ENCODE data around the gene MFSD6L.

The MFSD6L gene

GRCh38 chr17:8762012-8762411 lies 37.2 kb downstream of the MFSD6L start:
- Histone ChIP-seq H3K27ac (ENCODE audit: low read depth, low read length) (no peak overlapping the region), H3K9me3 (ENCODE audit: insufficient read depth, low read length) (no peaks in the 10 kb centered on the region), H3K9me2 (replicated peaks; ENCODE audit: insufficient read depth, low read length) (no peaks in the 10 kb centered on the region), H3K4me3 (ENCODE audit: insufficient read depth, low read length, poor library complexity, severe bottlenecking) (no peak overlapping the region), H2AFZ (ENCODE audit: low read depth, low read length, severe bottlenecking) (no peak overlapping the region), H3K4me2 (ENCODE audit: low read depth, low read length, poor library complexity, severe bottlenecking) (no peak overlapping the region), H3F3A (ENCODE audit: insufficient read depth) (no peaks in the 10 kb centered on the region), H3K36me3 (ENCODE audit: low read length) (no peaks in the 10 kb centered on the region), H3K27me3 (ENCODE audit: low read length) (no peaks in the 10 kb centered on the region), H3K79me2 (ENCODE audit: insufficient read depth, low read length) (no peaks in the 10 kb centered on the region), H3K9ac (ENCODE audit: low read length) (no peak overlapping the region), H4K20me1 (ENCODE audit: low read depth, low read length) (no peaks in the 10 kb centered on the region)
- TF ChIP-seq CTCF (IDR thresholded peaks at IDR 0.05; ENCODE audit: insufficient read depth, low read length, poor library complexity, severe bottlenecking) (no peak), EZH2phosphoT487 (conservative IDR thresholded peaks at IDR 0.05; ENCODE audit: low read length) (no peak)

- Histone ChIP-seq H3K36me3 (ENCODE audit: low read length) (no peaks in the 10 kb centered on the region), H3K9me3 (ENCODE audit: insufficient read depth, low read length) (no peaks in the 10 kb centered on the region), H3K9ac (ENCODE audit: low read length) (no peak within 1 kb of the TSS), H3K27me3 (ENCODE audit: low read length) (no peaks in the 10 kb centered on the region), H3K9me2 (replicated peaks; ENCODE audit: insufficient read depth, low read length) (no peaks in the 10 kb centered on the region), H2AFZ (ENCODE audit: low read depth, low read length, severe bottlenecking) (no peak within 1 kb of the TSS), H3K27ac (ENCODE audit: low read depth, low read length) (no peak within 1 kb of the TSS), H3K4me3 (ENCODE audit: insufficient read depth, low read length, poor library complexity, severe bottlenecking) (no peak within 1 kb of the TSS), H3F3A (ENCODE audit: insufficient read depth) (no peaks in the 10 kb centered on the region), H3K4me2 (ENCODE audit: low read depth, low read length, poor library complexity, severe bottlenecking) (no peak within 1 kb of the TSS), H3K79me2 (ENCODE audit: insufficient read depth, low read length) (no peaks in the 10 kb centered on the region), H4K20me1 (ENCODE audit: low read depth, low read length) (no peaks in the 10 kb centered on the region)
- TF ChIP-seq EZH2phosphoT487 (conservative IDR thresholded peaks at IDR 0.05; ENCODE audit: low read length) (no peak), CTCF (IDR thresholded peaks at IDR 0.05; ENCODE audit: insufficient read depth, low read length, poor library complexity, severe bottlenecking) (no peak)
Observed at GRCh38 chr17:8758137-8758596, 41.0 kb downstream of the MFSD6L start, which contains the start of gene SPDYE4. Gene SPDYE4, minus strand, starts transcription at chr17:8758546. Its CDS starts 164 bp downstream, at chr17:8758382.

GRCh38 chr17:8757189-8757588 lies 42.0 kb downstream of the MFSD6L start:
- Histone ChIP-seq H2AFZ (ENCODE audit: low read depth, low read length, severe bottlenecking) (no peak overlapping the region), H3K36me3 (ENCODE audit: low read length) (no peaks in the 10 kb centered on the region), H4K20me1 (ENCODE audit: low read depth, low read length) (no peaks in the 10 kb centered on the region), H3K9me2 (replicated peaks; ENCODE audit: insufficient read depth, low read length) (no peaks in the 10 kb centered on the region), H3K27ac (ENCODE audit: low read depth, low read length) (no peak overlapping the region), H3K27me3 (ENCODE audit: low read length) (no peaks in the 10 kb centered on the region), H3K9me3 (ENCODE audit: insufficient read depth, low read length) (no peaks in the 10 kb centered on the region), H3K4me3 (ENCODE audit: insufficient read depth, low read length, poor library complexity, severe bottlenecking) (no peak overlapping the region), H3F3A (ENCODE audit: insufficient read depth) (no peaks in the 10 kb centered on the region), H3K4me2 (ENCODE audit: low read depth, low read length, poor library complexity, severe bottlenecking) (no peak overlapping the region), H3K79me2 (ENCODE audit: insufficient read depth, low read length) (no peaks in the 10 kb centered on the region), H3K9ac (ENCODE audit: low read length) (no peak overlapping the region)
- TF ChIP-seq CTCF (IDR thresholded peaks at IDR 0.05; ENCODE audit: insufficient read depth, low read length, poor library complexity, severe bottlenecking) (no peak), EZH2phosphoT487 (conservative IDR thresholded peaks at IDR 0.05; ENCODE audit: low read length) (no peak)

Measured in SU-DHL-6 (cell line).